ENCODE results near the gene VPS4B. TPM values are rescaled to one million over a fixed set of nuclear protein-coding genes. Genes with fewer than 3 reads are reported as not detected.

The VPS4B gene
- total RNA-seq, 2 donors from 2014 or later: 46.2 to 47.3 TPM

DNA sequence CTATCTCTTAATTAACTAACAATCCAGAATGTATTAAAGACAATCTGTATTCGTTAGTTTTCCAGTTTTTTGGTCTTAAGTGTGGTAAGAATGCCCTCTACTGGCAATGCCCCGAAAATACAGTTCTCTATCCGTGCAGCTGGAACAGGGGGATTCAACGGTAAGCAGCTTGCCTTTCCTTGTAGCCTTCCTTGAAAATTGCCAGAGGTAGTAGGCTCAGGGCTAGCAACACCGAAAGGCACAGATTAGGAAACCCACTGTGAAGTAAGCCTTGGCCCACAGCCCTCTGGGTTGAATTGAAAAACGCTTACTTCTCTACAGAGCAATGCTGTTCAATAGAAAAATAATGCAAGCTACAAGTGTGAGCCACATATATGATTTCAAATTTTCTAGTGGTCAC, 17.1 kb upstream of the VPS4B start:
- DNase-seq (ENCODE audit: low spot score): no peak

DNA sequence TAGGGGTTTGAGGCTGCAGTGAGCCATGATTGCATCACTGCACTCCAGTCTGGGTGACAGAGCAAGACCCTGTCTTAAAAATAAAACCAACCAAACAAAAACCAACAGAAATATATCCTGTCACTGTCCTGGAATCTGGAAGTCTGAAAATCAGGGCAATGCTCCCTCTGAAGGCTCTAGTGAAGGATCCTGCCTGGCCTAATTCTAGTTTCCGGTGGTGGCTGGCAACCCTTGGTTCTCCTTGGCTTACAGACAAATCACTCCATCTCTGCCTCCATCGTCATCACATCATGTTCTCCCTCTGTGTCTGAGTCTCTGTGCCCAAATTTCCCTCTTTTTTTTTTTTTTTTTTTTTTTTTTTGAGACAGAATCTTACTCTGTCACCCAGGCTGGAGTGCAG, 15.9 kb upstream of the VPS4B start:
- intact Hi-C loops (cut with DNase I): loop anchor here in 1 of 2 donors (10.0 kb wide), 1 partner anchor 423 kb away; no protein-coding TSS in a partner anchor
- no peak for DNase-seq (ENCODE audit: low spot score)

More for the DNA sequence above, 17.1 kb upstream of the VPS4B start:
- intact Hi-C loops (cut with DNase I): loop anchor here in 1 of 2 donors (10.0 kb wide), 1 partner anchor 425 kb away; no protein-coding TSS in a partner anchor

DNA sequence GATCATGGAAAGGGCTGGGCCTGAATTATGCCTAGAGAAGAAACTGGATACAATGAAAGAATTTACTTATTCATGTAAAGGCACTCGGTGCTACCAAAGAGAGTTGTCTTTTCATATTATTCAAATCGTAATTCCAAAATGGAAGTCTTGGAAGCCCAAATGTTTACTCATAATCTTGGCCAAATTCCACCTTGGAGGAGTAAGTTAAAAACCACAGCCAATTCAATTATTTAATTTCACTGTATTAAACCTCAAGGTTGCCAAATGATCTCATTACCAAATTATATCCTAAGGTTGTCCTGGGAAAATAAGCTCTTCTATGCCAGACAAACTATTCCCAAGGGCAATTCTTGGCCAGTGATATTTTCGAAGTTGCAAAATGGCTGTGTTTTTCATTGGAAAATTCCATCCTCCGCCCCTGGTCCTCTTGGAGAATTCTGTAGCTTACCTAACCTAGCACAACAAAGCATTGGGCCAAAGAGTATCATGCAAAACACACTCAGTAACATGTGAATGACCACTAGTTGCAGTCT, 11.1 kb upstream of the VPS4B start:
- intact Hi-C loops (cut with DNase I): loop anchor here in 1 of 2 donors (10.0 kb wide), 1 partner anchor 419 kb away; no protein-coding TSS in a partner anchor
- no peak for DNase-seq (ENCODE audit: low spot score)

DNA sequence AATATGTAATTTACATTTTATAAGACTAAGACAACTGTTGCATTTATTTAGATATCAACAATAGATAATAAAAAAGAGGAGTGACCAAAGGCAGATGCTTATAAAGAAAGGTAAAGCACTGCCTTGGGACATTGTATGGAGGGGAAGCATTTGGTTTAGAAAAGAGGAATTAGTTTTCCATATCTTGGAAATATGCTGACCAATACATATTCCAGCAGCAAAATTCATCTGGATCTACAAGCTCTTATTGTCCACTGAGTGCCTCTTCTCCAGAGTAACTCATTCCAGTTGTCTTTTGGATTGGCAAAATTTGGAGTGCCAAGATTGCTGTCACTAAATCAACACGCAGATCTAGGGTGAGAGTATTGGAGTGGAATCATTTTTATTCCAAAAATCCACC, 8.9 kb upstream of the VPS4B start:
- intact Hi-C loops (cut with DNase I): loop anchor here in 1 of 2 donors (10.0 kb wide), 1 partner anchor 416 kb away; no protein-coding TSS in a partner anchor

DNA sequence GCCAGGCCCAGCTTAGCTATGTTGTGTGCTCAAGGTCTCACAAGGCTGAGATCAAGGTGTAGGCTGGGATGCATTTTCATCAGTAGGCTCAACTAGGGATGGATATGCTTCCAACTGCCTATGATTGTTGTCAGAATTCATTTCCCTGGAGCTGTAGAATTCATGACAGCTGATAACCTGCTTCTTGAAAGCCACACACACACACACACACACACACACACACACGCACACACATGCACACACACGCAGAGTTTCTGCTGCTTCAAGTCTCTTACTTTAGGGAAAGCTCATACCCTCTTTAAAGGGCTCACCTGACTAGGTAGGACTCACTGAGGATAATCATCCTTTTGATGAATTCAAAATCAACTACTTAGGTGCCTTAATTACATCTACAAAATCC, 8.2 kb upstream of the VPS4B start:
- no peak for DNase-seq (ENCODE audit: low spot score)
- intact Hi-C loops (cut with DNase I): loop anchor here in 1 of 2 donors (10.0 kb wide), 1 partner anchor 416 kb away; no protein-coding TSS in a partner anchor

More for the DNA sequence above, 8.9 kb upstream of the VPS4B start:
- no peak for DNase-seq (ENCODE audit: low spot score)

DNA sequence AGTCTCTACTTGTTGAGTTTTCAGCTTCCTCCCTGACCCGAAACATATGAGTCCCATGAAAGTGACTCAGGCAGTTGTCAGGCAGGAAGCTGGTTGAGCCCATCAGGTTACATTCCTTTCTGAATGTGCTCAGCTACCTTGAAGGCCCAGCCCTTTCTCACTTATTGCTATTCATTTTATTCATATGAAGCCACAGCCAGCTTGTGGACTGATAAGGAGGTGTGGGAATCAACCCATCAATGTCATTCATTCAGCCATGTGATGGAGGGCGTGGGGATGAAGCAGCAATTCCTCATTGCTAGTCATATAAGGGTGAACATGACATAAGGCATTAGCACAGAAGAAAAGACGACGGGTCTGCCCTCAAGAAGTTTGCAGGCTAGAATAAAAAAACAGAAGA, 5.3 kb upstream of the VPS4B start:
- DNase-seq (ENCODE audit: low spot score): no peak
- intact Hi-C loops (cut with DNase I): loop anchor here in 1 of 2 donors (10.0 kb wide), 1 partner anchor 63 kb away; the partner anchor contains the start of gene KDSR

DNA sequence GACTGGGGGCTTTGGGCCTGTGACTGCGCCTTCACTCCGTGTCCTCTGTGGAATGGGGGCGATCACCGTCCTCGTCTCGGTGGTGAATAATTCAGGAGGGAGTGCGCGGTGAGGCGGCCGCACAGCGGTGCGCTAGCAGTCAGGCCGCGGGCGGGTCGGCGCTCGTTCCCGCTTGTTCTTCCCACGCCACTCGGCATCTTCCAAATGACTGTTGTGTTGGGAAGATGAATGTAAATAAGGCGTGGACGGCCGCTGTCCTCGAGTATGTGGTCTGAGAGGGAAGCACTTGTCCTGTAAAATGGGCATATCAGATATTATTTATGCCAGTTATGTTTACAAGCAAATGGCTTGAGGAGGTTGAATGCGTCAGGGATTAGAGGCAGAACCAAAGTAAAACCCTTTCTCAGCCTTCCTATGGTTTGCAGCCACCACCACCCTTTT, 608 bp upstream of the VPS4B start:
- intact Hi-C loops (cut with DNase I): loop anchor here in 1 of 2 donors (10.0 kb wide), 1 partner anchor 58 kb away; the partner anchor contains the start of gene KDSR
- no peak for DNase-seq (ENCODE audit: low spot score)

DNA sequence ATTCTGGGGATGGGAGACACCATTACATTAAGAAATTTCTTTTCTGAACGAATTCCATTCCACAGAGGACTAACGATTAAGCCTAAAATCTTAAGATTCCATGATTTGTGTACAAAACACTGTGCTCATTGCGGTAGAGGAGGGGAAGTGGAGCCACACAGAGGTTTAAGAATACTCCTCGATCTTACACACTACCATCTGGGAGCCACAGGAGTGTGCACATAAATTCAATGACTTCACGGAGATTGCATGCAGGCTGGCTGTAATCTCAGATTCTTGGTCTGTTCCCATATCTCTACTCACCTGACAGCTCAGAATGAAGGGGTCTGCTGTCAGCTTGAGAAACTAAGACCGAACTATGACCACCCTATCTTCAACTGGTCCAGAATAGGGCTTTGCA, 762 bp downstream of the VPS4B start:
- intact Hi-C loops (cut with DNase I): loop anchor here (1.0 to 10.0 kb wide), 2 partner anchors 57 to 68 kb away; partner anchors contain the start of gene KDSR (in 1 of the 2)

DNA sequence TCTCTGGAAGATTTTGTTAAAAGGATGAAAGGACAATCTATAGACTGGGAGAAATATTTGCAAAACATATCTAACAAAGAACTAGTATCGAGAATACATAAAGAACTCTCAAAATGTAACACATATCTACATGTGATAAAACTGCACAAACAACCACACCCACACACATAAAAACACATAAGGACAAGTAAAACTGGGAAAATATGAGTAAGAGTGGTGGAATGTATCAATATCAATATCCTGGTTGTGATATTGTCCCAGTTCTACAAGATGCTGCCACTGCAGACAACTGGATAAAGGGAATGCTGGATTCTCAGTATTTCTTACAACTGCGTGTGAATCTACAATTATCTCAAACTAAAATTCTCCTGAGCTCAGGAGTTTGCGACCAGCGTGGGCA, 9.3 kb downstream of the VPS4B start:
- DNase-seq (ENCODE audit: low spot score): no peak
- intact Hi-C loops (cut with DNase I): no loop called here

More for the DNA sequence above, 762 bp downstream of the VPS4B start:
- DNase-seq (ENCODE audit: low spot score): no peak

DNA sequence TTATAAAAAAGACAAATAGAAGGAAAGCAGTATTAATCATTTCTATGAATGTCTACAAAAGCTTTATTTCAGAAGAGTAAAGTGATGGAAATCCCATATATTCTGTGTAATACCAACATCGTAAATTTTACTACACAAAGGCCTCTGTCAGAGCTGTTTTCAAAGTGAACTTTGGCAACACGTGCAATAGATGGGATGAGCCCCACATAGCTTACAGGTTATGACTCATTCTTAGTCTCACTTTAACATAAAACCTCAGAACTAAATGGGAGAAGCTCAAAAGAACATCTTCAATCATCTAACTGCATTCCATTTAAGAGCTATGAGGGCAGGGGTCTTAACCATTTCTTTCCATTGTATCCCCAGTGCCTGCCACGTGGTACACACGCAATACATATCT, 11.5 kb downstream of the VPS4B start:
- intact Hi-C loops (cut with DNase I): no loop called here
- no peak for DNase-seq (ENCODE audit: low spot score)

DNA sequence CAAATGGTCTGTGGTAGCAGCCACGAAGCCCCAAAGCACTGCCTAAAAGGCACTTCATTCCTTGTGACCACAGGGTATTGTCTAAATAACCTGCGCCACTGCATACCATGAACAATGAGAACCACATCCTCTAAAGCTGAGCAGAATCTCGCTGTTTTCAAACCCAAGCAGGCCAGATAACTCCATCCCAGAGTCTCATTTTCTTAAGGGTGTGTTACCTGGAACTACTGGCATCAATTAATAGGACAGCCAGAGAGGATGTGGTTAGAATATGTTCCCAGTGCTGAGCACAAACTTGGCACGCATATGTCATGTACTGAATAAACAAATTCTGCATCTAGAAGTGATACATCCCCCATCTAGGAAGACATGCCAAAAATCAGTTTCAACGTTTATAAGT, 13.0 kb downstream of the VPS4B start:
- DNase-seq (ENCODE audit: low spot score): no peak
- intact Hi-C loops (cut with DNase I): no loop called here

DNA sequence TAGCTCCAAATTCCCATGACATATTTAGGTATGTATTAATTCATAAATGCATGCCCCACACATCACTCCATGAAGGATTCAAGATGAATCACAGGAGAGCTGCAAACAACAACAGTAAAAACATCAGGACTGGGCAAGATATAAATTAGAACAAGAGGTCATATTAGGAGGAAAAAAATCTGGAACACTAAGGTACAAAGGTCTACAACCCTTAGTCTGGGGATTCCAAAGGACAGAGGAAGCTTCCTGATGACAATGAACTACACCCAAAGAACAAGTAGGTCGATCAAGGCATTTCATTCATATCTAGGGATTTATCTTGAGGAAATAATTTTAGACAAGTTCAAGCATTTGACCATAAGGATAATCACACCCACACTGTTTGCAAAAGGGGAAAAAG, 14.5 kb downstream of the VPS4B start:
- intact Hi-C loops (cut with DNase I): no loop called here
- no peak for DNase-seq (ENCODE audit: low spot score)

DNA sequence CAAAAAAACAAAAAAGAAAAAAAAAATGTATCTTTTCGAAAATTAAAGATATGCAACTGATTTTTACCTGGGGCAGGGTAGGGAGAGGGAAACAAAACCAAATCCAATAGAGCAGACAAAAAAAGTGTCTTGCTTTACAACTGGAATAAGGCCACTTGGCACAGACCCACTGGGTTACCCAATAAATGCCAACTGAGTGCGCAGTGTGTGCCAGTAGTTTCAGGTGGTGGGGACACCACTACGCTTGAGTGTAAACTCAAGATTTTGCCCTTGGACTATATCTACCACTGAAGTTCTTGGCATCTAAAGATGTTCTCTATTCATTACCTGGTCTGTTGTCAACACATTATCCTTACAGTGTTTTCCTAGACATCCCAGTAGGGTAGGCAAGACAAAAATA, 16.3 kb downstream of the VPS4B start:
- intact Hi-C loops (cut with DNase I): no loop called here
- no peak for DNase-seq (ENCODE audit: low spot score)

DNA sequence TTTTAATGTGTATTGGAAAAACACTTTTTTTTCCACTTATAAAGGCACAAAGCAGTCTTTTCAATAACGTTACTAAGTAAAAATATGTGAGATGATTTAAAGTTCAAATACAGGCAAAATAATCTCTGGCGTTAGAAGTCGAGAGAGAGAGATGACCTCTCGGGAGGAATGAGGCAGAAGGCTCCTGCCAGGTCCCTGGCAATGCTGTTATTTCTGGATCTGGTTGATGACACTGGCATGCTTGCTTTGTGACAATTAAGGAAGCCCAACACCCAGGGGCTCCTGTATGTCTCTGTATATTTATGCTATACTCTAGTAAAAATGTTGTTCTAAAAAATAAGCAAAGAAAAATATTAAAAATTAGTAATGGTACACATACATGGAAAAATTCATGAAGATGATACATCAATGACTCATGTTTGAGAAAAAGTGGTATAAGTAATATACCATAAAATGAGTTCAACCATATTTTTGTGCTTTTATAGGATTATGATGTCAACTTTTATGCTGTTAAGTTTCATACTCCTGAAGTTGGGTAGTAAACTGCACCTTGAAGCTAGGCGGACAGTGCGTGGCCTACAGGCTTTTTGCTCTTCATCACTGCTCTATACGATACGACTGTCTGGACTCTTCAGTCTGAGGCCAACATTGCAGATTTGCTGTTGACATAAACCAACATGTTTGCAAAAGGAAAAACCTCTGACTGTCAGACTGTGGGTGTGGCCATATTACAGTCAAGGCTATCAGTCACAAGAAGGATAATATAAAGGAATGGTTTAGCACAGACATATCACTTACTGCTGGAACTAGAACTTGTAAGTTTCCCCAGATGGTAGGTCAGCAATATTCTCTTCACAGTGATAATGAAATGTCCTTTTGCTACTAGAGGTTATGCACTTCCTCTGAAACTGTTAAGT, 19.8 kb downstream of the VPS4B start:
- DNase-seq (ENCODE audit: low spot score): no peak
- intact Hi-C loops (cut with DNase I): no loop called here

DNA sequence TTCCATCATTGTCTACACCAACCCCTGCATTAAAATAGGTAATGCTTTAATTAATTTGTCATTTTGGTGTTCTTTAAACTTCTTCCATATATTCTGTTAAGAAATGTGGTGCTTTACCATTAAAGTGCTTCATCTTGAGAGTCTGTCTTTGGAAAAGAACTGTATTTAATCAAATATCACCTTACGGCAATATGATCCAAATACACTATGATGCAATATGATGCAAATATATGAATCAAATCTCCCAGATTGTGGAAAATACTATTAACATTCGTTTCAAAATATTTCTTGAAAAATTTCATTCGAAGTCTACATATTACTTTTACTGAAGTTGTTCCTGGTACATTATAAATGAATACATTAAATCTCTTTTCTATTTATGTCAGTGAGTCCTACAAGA, 23.0 kb downstream of the VPS4B start:
- no peak for DNase-seq (ENCODE audit: low spot score)
- intact Hi-C loops (cut with DNase I): no loop called here

DNA sequence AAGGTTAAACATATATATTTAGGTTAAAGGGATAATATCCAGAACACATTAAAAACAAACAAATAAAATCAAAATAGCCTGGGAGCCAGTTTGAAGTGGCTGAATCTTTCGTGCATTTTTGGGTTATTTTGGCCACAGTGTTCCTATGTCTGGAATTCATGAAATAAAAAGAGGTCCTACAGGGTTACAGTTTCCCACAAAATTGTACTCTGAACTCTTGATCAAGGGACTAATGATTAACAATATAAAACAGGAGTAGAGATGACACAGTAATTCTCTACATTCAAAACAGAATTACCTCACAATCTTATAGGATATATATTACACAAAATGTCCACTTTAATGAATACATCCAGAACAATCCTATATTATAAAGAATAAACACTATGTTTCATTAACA, 24.9 kb downstream of the VPS4B start:
- intact Hi-C loops (cut with DNase I): no loop called here
- no peak for DNase-seq (ENCODE audit: low spot score)

DNA sequence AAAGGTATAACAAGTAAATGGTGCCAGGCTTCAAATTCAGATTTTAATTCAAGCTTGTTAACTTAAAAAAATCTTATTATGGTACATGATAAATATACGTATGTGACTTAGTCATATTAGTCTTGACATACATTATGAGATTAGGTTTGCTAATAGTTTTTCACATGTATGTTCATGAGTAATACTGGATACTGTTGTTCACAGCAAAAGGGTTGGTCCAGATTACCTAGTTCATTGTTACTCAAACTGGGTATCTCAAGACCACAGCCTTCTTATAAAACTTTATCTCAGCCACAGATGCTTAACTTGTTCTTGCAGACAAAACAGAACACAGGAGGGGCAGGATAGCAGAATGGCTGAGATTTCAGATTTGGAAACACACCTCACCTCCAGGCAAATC, 26.8 kb downstream of the VPS4B start:
- intact Hi-C loops (cut with DNase I): no loop called here

DNA sequence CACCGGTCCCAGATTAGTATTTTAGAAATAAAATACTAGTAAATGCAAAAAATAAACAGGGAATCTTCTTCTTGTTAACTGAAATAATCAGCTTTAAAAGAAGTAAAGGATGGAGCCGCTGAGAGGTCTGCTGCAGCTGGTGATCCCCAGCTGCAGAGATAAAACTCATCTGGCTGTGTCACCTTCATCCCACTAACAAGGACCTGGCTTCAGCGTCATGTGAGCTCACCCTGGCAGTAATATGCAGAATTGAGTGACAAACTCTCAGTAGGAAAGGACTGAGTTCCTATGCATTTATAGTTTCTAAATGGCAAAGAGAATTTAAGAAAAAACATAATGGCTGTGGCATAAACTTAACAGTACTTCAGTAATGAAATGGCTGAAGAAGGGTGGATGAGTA, 27.3 kb downstream of the VPS4B start:
- intact Hi-C loops (cut with DNase I): no loop called here
- DNase-seq (ENCODE audit: low spot score): no peak

More for the DNA sequence above, 26.8 kb downstream of the VPS4B start:
- no peak for DNase-seq (ENCODE audit: low spot score)

DNA sequence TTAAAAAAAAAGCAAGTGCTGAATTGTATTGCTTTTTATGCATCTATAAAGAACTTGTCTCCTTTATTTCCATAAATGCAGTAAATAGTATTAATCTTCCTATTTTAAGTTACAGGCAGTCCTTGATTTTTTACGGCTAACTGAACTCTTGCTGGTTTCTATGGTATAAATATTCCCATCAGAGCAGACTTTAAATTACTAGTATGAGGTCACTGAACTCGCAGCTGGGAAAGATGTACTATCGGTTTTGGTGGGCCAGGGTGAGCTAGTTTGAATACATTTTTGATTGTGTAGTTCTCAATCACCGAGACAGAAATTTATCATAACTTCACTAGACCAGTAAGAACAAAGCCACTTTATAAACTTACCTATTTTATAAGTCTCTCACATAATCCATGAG, 34.4 kb downstream of the VPS4B start:
- intact Hi-C loops (cut with DNase I): no loop called here
- no peak for DNase-seq (ENCODE audit: low spot score)

DNA sequence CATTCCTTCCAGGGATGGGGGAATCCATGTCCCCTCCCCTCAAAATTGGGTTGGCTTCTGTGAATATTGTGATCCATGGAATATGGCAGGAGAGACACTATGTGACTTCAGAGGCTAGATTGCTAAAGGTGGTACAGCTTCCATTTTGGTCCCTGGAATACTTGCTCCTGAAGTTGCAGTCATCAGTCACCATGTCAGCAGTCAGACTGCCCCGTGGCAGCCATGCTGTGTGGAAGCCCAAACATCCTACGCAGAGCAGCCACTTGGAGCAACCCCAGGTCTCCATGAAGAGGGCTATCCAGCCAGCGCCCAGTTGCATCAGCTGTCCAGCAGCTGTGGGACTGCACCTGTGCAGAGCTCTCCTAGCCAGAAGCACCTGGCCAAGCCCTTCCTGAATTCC, 39.4 kb downstream of the VPS4B start:
- intact Hi-C loops (cut with DNase I): loop anchor here in 1 of 2 donors (5.0 kb wide), 1 partner anchor 239 kb away; no protein-coding TSS in a partner anchor
- no peak for DNase-seq (ENCODE audit: low spot score)

Measured in posterior vena cava (tissue), 2 donors.